Astrocyte (in vitro differentiated cells and primary cell): ENCODE data around the gene ARHGAP30. TPM values are rescaled to one million over a fixed set of nuclear protein-coding genes. Genes with fewer than 3 reads are reported as not detected.

Experiments used
- DNase-seq: peaks from one replicate; pipeline ENCODE4 v3.0.0-alpha.2; 2010; ENCODE audit warnings: low read depth
- FAIRE-seq: peaks from 2 replicates; lab custom pipeline; 2011; peaks lifted over from hg19 to GRCh38; lab: Jason Lieb, UNC
- H2AFZ ChIP-seq: 2 replicates; pipeline ENCODE4 v1.6.0; 2012; ENCODE audit warnings: low read depth, low read length, inconsistent platforms
- H3K27ac ChIP-seq: 2 replicates; pipeline ENCODE4 v1.5.1; 2011; ENCODE audit warnings: low read depth, low read length, inconsistent platforms
- H3K27me3 ChIP-seq: 2 replicates; pipeline ENCODE4 v1.6.0; 2011; ENCODE audit warnings: low read length, inconsistent platforms; ENCODE audit not compliant: insufficient read depth
- H3K36me3 ChIP-seq: 2 replicates; pipeline ENCODE4 v1.5.1; 2011; ENCODE audit warnings: low read length, inconsistent platforms; ENCODE audit not compliant: insufficient read depth
- H3K4me1 ChIP-seq: 2 replicates; pipeline ENCODE4 v1.5.1; 2011; ENCODE audit warnings: low read length, inconsistent platforms; ENCODE audit not compliant: insufficient read depth
- H3K4me2 ChIP-seq: 2 replicates; pipeline ENCODE4 v1.6.0; 2012; ENCODE audit warnings: low read length, inconsistent platforms
- H3K4me3 ChIP-seq: 2 replicates; pipeline ENCODE4 v1.5.1; 2011; ENCODE audit warnings: low read depth, mild to moderate bottlenecking, low read length, inconsistent platforms; ENCODE audit not compliant: insufficient read depth
- H3K79me2 ChIP-seq: 2 replicates; pipeline ENCODE4 v1.6.0; 2012; ENCODE audit warnings: mild to moderate bottlenecking, low read length, inconsistent platforms; ENCODE audit not compliant: insufficient read depth
- H3K9ac ChIP-seq: 2 replicates; pipeline ENCODE4 v1.6.0; 2012; ENCODE audit warnings: mild to moderate bottlenecking, low read length, inconsistent platforms
- H3K9me3 ChIP-seq: 2 replicates; pipeline ENCODE4 v1.5.1; 2012; ENCODE audit warnings: low read depth, mild to moderate bottlenecking, low read length, inconsistent platforms; ENCODE audit not compliant: insufficient read depth
- H4K20me1 ChIP-seq: 2 replicates; pipeline ENCODE4 v1.6.0; 2012; ENCODE audit warnings: low read length, inconsistent platforms; ENCODE audit not compliant: insufficient read depth
- H3K27ac Mint-ChIP-seq: one replicate; pipeline ENCODE4 v1.8.0; 2021; ENCODE audit warnings: mild to moderate bottlenecking, mixed read lengths; ENCODE audit not compliant: unreplicated experiment
- H3K27me3 Mint-ChIP-seq: one replicate; pipeline ENCODE4 v1.8.0; 2021; ENCODE audit warnings: low read depth, mixed read lengths; ENCODE audit not compliant: unreplicated experiment
- H3K36me3 Mint-ChIP-seq: one replicate; pipeline ENCODE4 v1.8.0; 2021; ENCODE audit warnings: low read depth, mixed read lengths; ENCODE audit not compliant: unreplicated experiment
- H3K4me1 Mint-ChIP-seq: one replicate; pipeline ENCODE4 v1.8.0; 2021; ENCODE audit warnings: low read depth, mixed read lengths; ENCODE audit not compliant: unreplicated experiment
- H3K4me3 Mint-ChIP-seq: one replicate; pipeline ENCODE4 v1.8.0; 2021; ENCODE audit warnings: mild to moderate bottlenecking, moderate library complexity, mixed read lengths; ENCODE audit not compliant: unreplicated experiment
- H3K9me3 Mint-ChIP-seq: one replicate; pipeline ENCODE4 v1.8.0; 2021; ENCODE audit warnings: mild to moderate bottlenecking, mixed read lengths; ENCODE audit not compliant: unreplicated experiment
- EZH2 ChIP-seq: IDR thresholded peaks from 2 replicates; pipeline ENCODE4 v1.6.1; 2012; ENCODE audit warnings: mild to moderate bottlenecking, low read length, inconsistent platforms; ENCODE audit not compliant: insufficient read depth
- total RNA-seq: library from RNA; stranded (reverse); gene quantifications from 2 replicates; pipeline ENCODE4 v1.2.1, GENCODE V29; 2021
- TF ChIP-seq, protein P1 (sequence below): IDR thresholded peaks from 2 replicates; pipeline ENCODE4 v1.5.1; 2011; ENCODE audit warnings: low read depth, mild to moderate bottlenecking, inconsistent platforms, low read length, moderate library complexity; ENCODE audit not compliant: insufficient read depth

The ARHGAP30 gene
- total RNA-seq, 1 donor from 2014 or later = 0.25 TPM

DNA sequence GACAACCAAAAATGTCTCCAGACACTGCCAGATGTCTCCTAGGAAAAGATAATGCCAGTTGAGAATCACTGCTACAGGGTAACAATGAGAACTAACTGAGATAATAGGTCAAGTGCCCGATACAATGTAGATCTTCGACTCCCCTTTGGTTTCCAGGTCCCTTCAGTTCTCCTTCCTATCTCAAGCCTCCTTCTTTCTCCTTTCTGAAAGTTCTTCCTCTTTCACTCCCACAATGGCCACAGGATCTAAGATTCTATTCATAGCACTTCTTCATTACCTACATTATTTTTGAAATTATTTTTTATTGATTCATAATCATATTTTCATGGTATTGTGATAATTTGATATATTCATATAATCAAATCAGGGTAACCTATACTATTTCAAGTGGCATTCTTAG is 41.8 kb upstream of the ARHGAP30 start:
- Histone ChIP-seq H2AFZ (no peak overlapping the region), H3K27ac (no peak overlapping the region), H3K4me1 (peaks cover 11% of the 10 kb centered on the region), H3K4me2 (no peak overlapping the region), H4K20me1 (peaks cover 73% of the 10 kb centered on the region), H3K9ac (no peak overlapping the region), H3K79me2 (peaks cover 97% of the 10 kb centered on the region), H3K4me3 (no peak overlapping the region), H3K9me3 (no peaks in the 10 kb centered on the region), H3K27me3 (no peaks in the 10 kb centered on the region), H3K36me3 (peaks cover 9% of the 10 kb centered on the region)
- no peak for DNase-seq
- Mint-ChIP-seq H3K9me3 (no peaks in the 10 kb centered on the region), H3K27ac (no peak overlapping the region), H3K27me3 (no peaks in the 10 kb centered on the region), H3K4me1 (peaks cover 15% of the 10 kb centered on the region), H3K4me3 (no peak overlapping the region), H3K36me3 (peaks cover 1% of the 10 kb centered on the region)
- no peak for FAIRE-seq
- TF ChIP-seq, protein P1, sequence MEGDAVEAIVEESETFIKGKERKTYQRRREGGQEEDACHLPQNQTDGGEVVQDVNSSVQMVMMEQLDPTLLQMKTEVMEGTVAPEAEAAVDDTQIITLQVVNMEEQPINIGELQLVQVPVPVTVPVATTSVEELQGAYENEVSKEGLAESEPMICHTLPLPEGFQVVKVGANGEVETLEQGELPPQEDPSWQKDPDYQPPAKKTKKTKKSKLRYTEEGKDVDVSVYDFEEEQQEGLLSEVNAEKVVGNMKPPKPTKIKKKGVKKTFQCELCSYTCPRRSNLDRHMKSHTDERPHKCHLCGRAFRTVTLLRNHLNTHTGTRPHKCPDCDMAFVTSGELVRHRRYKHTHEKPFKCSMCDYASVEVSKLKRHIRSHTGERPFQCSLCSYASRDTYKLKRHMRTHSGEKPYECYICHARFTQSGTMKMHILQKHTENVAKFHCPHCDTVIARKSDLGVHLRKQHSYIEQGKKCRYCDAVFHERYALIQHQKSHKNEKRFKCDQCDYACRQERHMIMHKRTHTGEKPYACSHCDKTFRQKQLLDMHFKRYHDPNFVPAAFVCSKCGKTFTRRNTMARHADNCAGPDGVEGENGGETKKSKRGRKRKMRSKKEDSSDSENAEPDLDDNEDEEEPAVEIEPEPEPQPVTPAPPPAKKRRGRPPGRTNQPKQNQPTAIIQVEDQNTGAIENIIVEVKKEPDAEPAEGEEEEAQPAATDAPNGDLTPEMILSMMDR = no peak
- TF ChIP-seq EZH2 = no peak

DNA sequence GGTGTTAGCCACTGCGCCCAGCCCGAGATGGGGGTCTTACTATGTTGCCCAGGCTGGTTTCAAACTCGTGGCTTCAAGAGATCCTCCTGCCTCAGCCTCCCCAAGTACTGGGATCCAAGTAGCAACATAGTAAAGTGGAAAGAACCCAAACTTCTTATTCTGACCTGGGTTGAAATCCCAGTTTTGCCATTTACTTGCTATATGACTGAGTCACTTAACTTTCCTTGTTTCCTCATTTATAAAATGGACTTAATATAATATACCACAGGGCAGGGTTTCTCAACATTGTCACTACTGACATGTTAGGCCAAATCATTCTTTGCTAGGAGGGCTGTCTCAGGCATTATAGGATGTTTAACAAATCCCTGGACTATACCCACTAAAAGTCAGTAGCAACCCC is 41.4 kb upstream of the ARHGAP30 start:
- H3K4me3 ChIP-seq = no peak overlapping the region
- H3K36me3 ChIP-seq = peaks cover 9% of the 10 kb centered on the region
- H3K4me1 Mint-ChIP-seq = peaks cover 15% of the 10 kb centered on the region
- peaks cover 1% of the 10 kb centered on the region for H3K36me3 Mint-ChIP-seq
- H3K27ac Mint-ChIP-seq = no peak overlapping the region
- H3K9me3 Mint-ChIP-seq = no peaks in the 10 kb centered on the region
- FAIRE-seq (no peak), DNase-seq (no peak)
- H3K79me2 ChIP-seq = peaks cover 97% of the 10 kb centered on the region
- H3K9ac ChIP-seq = no peak overlapping the region
- no peak overlapping the region for H3K27ac ChIP-seq
- no peaks in the 10 kb centered on the region for H3K27me3 Mint-ChIP-seq
- no peak for TF ChIP-seq EZH2
- TF ChIP-seq, protein P1 = no peak
- no peak overlapping the region for H3K4me2 ChIP-seq
- peaks cover 11% of the 10 kb centered on the region for H3K4me1 ChIP-seq
- H2AFZ ChIP-seq = no peak overlapping the region
- no peak overlapping the region for H3K4me3 Mint-ChIP-seq
- no peaks in the 10 kb centered on the region for H3K27me3 ChIP-seq
- H3K9me3 ChIP-seq = no peaks in the 10 kb centered on the region
- H4K20me1 ChIP-seq = peaks cover 77% of the 10 kb centered on the region

DNA sequence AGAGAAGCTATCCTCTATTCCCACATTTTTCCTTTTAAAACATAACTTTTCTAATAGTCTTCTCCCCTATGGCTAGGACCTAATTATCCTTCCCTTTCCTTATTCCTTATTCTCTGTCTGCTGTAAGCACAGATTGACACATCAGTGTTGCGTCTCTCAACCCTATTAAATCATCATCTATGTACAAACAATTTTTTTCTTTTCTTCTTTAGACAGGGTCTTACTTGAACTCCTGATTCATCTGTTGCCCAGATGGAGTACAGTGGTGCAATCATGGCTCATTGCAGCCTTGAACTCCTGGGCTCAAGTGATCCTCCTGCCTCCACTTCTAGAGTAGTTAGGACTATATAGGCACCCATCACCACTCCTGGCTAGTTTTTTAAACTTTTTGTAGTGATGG is 36.7 kb upstream of the ARHGAP30 start:
- H3K9me3 ChIP-seq = no peaks in the 10 kb centered on the region
- no peak for TF ChIP-seq EZH2
- Mint-ChIP-seq H3K27me3 (no peaks in the 10 kb centered on the region), H3K9me3 (no peaks in the 10 kb centered on the region), H3K27ac (no peak overlapping the region), H3K4me1 (peaks cover under 1% of the 10 kb centered on the region), H3K4me3 (peak overlapping the region; percentile 17), H3K36me3 (peaks cover 5% of the 10 kb centered on the region)
- H3K36me3 ChIP-seq = peaks cover 16% of the 10 kb centered on the region
- no peak for DNase-seq
- H2AFZ ChIP-seq = no peak overlapping the region
- peaks cover 84% of the 10 kb centered on the region for H4K20me1 ChIP-seq
- no peak overlapping the region for H3K9ac ChIP-seq
- no peak overlapping the region for H3K4me2 ChIP-seq
- H3K4me3 ChIP-seq = no peak overlapping the region
- no peak for FAIRE-seq
- no peaks in the 10 kb centered on the region for H3K27me3 ChIP-seq
- no peaks in the 10 kb centered on the region for H3K4me1 ChIP-seq
- H3K79me2 ChIP-seq = peaks cover 89% of the 10 kb centered on the region
- H3K27ac ChIP-seq = no peak overlapping the region
